GM06990 (cell line): ENCODE measurements around the gene TTC33.

Experiments
- DNase-seq: peaks from one replicate; pipeline ENCODE4 v3.0.0-alpha.2; 2011; ENCODE audit not compliant: insufficient read length; ENCODE audit errors: extremely low read depth
- H3K27me3 ChIP-seq: replicated peaks from 2 replicates; pipeline ENCODE4 v1.6.0; 2011; ENCODE audit warnings: low read length; ENCODE audit not compliant: control insufficient read depth, insufficient read depth
- H3K36me3 ChIP-seq: 2 replicates; pipeline ENCODE4 v1.5.1; 2011; ENCODE audit warnings: low read length; ENCODE audit not compliant: control insufficient read depth, insufficient read depth
- H3K4me3 ChIP-seq: replicated peaks from 2 replicates; pipeline ENCODE4 v1.5.1; 2011; ENCODE audit warnings: low read depth, mild to moderate bottlenecking, control low read depth, low read length
- TF ChIP-seq, protein P1 (sequence below): IDR thresholded peaks from 2 replicates; pipeline ENCODE4 v1.5.1; 2011; ENCODE audit warnings: low read length, control low read depth, mild to moderate bottlenecking, inconsistent platforms; ENCODE audit not compliant: insufficient read depth, poor library complexity, severe bottlenecking

The TTC33 gene

DNA sequence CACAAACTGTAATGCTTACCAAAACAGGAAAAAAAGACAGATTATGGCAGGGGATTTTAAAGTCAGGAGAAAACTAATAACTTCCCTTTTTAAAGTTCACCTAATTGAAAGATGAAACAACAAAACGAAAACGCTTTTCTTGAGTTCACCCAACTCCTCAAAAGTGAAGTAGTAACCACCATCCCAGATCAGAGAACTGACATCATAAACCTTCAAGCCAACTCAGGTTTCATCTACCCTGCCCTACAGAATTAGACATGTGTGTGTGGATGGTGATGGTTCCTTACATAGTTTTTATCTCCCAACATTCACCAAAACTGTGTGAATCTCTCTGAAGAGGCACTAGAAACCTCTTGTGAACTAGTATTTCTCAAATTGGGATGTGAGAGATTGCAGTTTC lies 271.3 kb downstream of the TTC33 start:
- Histone ChIP-seq H3K36me3 (no peaks in the 10 kb centered on the region), H3K4me3 (no peak overlapping the region; the same call in 1 of the 2 replicates), H3K27me3 (no peaks in the 10 kb centered on the region)
- DNase-seq = peak; percentile 34
- TF ChIP-seq, protein P1, sequence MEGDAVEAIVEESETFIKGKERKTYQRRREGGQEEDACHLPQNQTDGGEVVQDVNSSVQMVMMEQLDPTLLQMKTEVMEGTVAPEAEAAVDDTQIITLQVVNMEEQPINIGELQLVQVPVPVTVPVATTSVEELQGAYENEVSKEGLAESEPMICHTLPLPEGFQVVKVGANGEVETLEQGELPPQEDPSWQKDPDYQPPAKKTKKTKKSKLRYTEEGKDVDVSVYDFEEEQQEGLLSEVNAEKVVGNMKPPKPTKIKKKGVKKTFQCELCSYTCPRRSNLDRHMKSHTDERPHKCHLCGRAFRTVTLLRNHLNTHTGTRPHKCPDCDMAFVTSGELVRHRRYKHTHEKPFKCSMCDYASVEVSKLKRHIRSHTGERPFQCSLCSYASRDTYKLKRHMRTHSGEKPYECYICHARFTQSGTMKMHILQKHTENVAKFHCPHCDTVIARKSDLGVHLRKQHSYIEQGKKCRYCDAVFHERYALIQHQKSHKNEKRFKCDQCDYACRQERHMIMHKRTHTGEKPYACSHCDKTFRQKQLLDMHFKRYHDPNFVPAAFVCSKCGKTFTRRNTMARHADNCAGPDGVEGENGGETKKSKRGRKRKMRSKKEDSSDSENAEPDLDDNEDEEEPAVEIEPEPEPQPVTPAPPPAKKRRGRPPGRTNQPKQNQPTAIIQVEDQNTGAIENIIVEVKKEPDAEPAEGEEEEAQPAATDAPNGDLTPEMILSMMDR = no peak

- no peaks in the 10 kb centered on the region for H3K36me3 ChIP-seq
- no peaks in the 10 kb centered on the region for H3K27me3 ChIP-seq
- DNase-seq = no peak
- no peak overlapping the region for H3K4me3 ChIP-seq
- TF ChIP-seq, protein P1 = no peak
Measured at GRCh38 chr5:40483316-40483715, 272.4 kb downstream of the TTC33 start.

- H3K27me3 ChIP-seq = no peaks in the 10 kb centered on the region
- no peak overlapping the region for H3K4me3 ChIP-seq
- no peaks in the 10 kb centered on the region for H3K36me3 ChIP-seq
- DNase-seq = no peak
- TF ChIP-seq, protein P1 = no peak
Measured at GRCh38 chr5:40481241-40481640, 274.5 kb downstream of the TTC33 start.

- Histone ChIP-seq H3K36me3 (no peaks in the 10 kb centered on the region), H3K27me3 (no peaks in the 10 kb centered on the region), H3K4me3 (no peak overlapping the region)
- TF ChIP-seq, protein P1 = no peak
- DNase-seq = no peak
Measured at GRCh38 chr5:40480392-40480791, 275.4 kb downstream of the TTC33 start.

- no peaks in the 10 kb centered on the region for H3K27me3 ChIP-seq
- DNase-seq = no peak
- no peak overlapping the region for H3K4me3 ChIP-seq
- no peaks in the 10 kb centered on the region for H3K36me3 ChIP-seq
- TF ChIP-seq, protein P1 = no peak
Measured at GRCh38 chr5:40479939-40480338, 275.8 kb downstream of the TTC33 start.

- Histone ChIP-seq H3K4me3 (no peak overlapping the region), H3K27me3 (no peaks in the 10 kb centered on the region), H3K36me3 (no peaks in the 10 kb centered on the region)
- TF ChIP-seq, protein P1 = no peak
- no peak for DNase-seq
Measured at GRCh38 chr5:40478766-40479165, 277.0 kb downstream of the TTC33 start.
